Measurements from ENCODE around the gene DHX57. TPM values are rescaled to one million over a fixed set of nuclear protein-coding genes. Genes with fewer than 3 reads are reported as not detected.

Gene DHX57
- total RNA-seq, 1 donor from 2014 or later: 33.9 TPM

DNA sequence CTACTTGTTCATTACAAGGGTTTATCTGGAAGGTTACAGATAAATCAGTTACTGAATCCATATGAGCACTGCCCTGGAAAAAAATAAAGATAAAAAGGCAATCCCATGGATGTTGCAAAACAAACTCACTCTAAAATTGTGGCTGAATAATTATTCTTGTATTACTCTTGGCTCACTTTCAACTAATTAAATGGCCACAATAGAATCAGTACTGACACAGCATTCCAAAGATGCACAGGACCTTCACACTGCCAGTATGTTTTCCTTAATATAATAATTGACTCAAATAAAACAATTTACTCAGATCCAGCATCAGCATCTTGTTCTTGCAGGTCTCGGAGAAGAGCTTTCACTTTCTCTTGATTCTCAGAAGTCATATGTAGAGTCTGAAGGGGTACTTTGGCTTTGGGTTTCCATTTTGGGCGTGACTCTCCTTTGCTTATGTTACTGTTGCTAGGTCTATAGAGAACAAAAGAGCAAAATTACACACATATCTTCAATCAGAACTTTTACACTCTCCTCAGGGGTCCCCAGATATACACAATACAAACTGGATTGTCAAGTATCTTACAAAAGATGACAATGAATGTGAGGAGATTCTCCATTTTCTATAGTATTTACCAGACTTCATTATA lies 12.6 kb downstream of the DHX57 start:
- Histone ChIP-seq H2AFZ (replicated peaks) (no peak overlapping the region), H3K4me1 (no peaks in the 10 kb centered on the region), H3K27me3 (no peaks in the 10 kb centered on the region), H3K27ac (no peak overlapping the region), H3K9ac (no peak overlapping the region), H4K20me1 (ENCODE audit: low read depth) (peaks cover 4% of the 10 kb centered on the region), H3F3A (ENCODE audit: low read depth) (peaks cover 3% of the 10 kb centered on the region), H3K9me3 (ENCODE audit: low read depth) (no peaks in the 10 kb centered on the region), H3K4me2 (no peak overlapping the region), H3K79me2 (ENCODE audit: low read depth) (no peaks in the 10 kb centered on the region), H3K36me3 (peaks cover 15% of the 10 kb centered on the region), H3K4me3 (no peak overlapping the region)
- no peaks in the 10 kb centered on the region for H3K27me3 Mint-ChIP-seq (ENCODE audit: insufficient read depth, low read depth)
- TF ChIP-seq, protein P1, sequence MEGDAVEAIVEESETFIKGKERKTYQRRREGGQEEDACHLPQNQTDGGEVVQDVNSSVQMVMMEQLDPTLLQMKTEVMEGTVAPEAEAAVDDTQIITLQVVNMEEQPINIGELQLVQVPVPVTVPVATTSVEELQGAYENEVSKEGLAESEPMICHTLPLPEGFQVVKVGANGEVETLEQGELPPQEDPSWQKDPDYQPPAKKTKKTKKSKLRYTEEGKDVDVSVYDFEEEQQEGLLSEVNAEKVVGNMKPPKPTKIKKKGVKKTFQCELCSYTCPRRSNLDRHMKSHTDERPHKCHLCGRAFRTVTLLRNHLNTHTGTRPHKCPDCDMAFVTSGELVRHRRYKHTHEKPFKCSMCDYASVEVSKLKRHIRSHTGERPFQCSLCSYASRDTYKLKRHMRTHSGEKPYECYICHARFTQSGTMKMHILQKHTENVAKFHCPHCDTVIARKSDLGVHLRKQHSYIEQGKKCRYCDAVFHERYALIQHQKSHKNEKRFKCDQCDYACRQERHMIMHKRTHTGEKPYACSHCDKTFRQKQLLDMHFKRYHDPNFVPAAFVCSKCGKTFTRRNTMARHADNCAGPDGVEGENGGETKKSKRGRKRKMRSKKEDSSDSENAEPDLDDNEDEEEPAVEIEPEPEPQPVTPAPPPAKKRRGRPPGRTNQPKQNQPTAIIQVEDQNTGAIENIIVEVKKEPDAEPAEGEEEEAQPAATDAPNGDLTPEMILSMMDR (IDR thresholded peaks at IDR 0.05): no peak
- no peak for TF ChIP-seq EZH2phosphoT487 (IDR thresholded peaks at IDR 0.05)
- no peak for TF ChIP-seq EZH2 (IDR thresholded peaks at IDR 0.05)
- H3K4me3 Mint-ChIP-seq: no peak overlapping the region
- peaks cover 36% of the 10 kb centered on the region for H3K36me3 Mint-ChIP-seq
- H3K27ac Mint-ChIP-seq: peak overlapping the region; percentile 16
- DNase-seq (ENCODE audit: low spot score): no peak
- H3K4me1 Mint-ChIP-seq: no peaks in the 10 kb centered on the region
- H3K9me3 Mint-ChIP-seq: no peaks in the 10 kb centered on the region

DNA sequence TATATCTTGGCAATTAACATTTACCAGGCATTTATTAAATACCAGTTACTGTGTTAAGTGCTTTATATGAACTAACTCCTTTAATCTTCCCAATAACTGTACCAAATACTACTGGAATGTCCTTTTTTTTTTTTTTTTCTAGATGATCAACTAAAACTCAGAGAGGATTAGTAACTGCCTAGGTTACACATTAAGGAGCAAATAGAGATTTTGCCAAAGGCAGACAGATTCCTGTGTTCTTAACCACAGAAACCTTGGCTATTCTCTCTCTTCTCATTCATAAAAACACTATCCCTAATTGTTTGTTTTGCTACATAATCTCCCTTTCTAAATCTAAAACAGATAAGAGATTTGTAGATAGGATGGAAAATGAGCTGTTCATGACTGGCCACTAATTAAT lies 13.3 kb downstream of the DHX57 start:
- H2AFZ ChIP-seq (replicated peaks): no peak overlapping the region
- H3F3A ChIP-seq (ENCODE audit: low read depth): peaks cover 3% of the 10 kb centered on the region
- no peak overlapping the region for H3K4me3 ChIP-seq
- DNase-seq (ENCODE audit: low spot score): no peak
- no peaks in the 10 kb centered on the region for H3K9me3 ChIP-seq (ENCODE audit: low read depth)
- H3K4me2 ChIP-seq: no peak overlapping the region
- H3K36me3 Mint-ChIP-seq: peaks cover 31% of the 10 kb centered on the region
- H3K27me3 Mint-ChIP-seq (ENCODE audit: insufficient read depth, low read depth): no peaks in the 10 kb centered on the region
- no peaks in the 10 kb centered on the region for H3K9me3 Mint-ChIP-seq
- H3K4me1 Mint-ChIP-seq: no peaks in the 10 kb centered on the region
- H3K79me2 ChIP-seq (ENCODE audit: low read depth): no peaks in the 10 kb centered on the region
- H4K20me1 ChIP-seq (ENCODE audit: low read depth): peaks cover 4% of the 10 kb centered on the region
- no peak overlapping the region for H3K27ac Mint-ChIP-seq
- H3K27ac ChIP-seq: no peak overlapping the region
- H3K27me3 ChIP-seq: no peaks in the 10 kb centered on the region
- no peaks in the 10 kb centered on the region for H3K4me1 ChIP-seq
- H3K4me3 Mint-ChIP-seq: no peak overlapping the region
- peaks cover 15% of the 10 kb centered on the region for H3K36me3 ChIP-seq
- no peak for TF ChIP-seq EZH2phosphoT487 (IDR thresholded peaks at IDR 0.05)
- TF ChIP-seq, protein P1 (IDR thresholded peaks at IDR 0.05): no peak
- H3K9ac ChIP-seq: no peak overlapping the region

DNA sequence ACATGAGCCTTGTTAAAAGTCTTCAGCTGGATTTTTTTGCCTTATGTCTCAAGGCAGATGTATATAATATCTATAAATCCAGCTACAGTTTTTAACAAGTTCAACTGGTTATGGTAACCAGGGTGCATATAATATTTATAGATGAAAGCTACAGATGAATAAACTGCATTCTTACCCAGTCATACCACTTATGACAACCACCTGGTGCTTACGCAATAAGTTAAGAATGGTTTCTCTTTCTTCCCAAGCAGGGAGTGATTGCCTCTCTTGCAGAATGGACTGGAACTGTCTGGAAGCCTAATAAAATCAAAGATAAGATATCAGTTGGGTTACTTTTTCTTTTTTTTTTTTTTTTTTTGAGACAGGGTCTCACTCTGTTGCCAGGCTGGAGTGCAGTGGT lies 19.6 kb downstream of the DHX57 start:
- Histone ChIP-seq H4K20me1 (ENCODE audit: low read depth) (no peaks in the 10 kb centered on the region), H3K4me3 (no peak overlapping the region), H3K4me2 (no peak overlapping the region), H3K36me3 (peaks cover 14% of the 10 kb centered on the region), H2AFZ (replicated peaks) (no peak overlapping the region), H3K27me3 (no peaks in the 10 kb centered on the region), H3K4me1 (no peaks in the 10 kb centered on the region), H3K9me3 (ENCODE audit: low read depth) (no peaks in the 10 kb centered on the region), H3K27ac (no peak overlapping the region), H3K79me2 (ENCODE audit: low read depth) (no peaks in the 10 kb centered on the region), H3K9ac (no peak overlapping the region), H3F3A (ENCODE audit: low read depth) (no peaks in the 10 kb centered on the region)
- no peak for DNase-seq (ENCODE audit: low spot score)
- Mint-ChIP-seq H3K27me3 (ENCODE audit: insufficient read depth, low read depth) (no peaks in the 10 kb centered on the region), H3K9me3 (no peaks in the 10 kb centered on the region), H3K36me3 (peaks cover 29% of the 10 kb centered on the region), H3K4me1 (no peaks in the 10 kb centered on the region), H3K27ac (no peak overlapping the region), H3K4me3 (no peak overlapping the region)
- TF ChIP-seq EZH2phosphoT487 (IDR thresholded peaks at IDR 0.05) (no peak), EZH2 (IDR thresholded peaks at IDR 0.05) (no peak)
- TF ChIP-seq, protein P1 (IDR thresholded peaks at IDR 0.05): no peak
